GM18502 (cell line): Measurements from ENCODE around the gene SAA2.
"Not testable (repeated sequence)": the region's sequence is repeated elsewhere in the genome, so short reads cannot be mapped to it uniquely, and the experiment has no call there.

Experiments used
- ATAC-seq: cut with Tn5 transposase; IDR thresholded peaks from one replicate; pipeline ENCODE4 v1.9.1; 2021; ENCODE audit warnings: mild to moderate bottlenecking; ENCODE audit not compliant: unreplicated experiment, poor library complexity

The SAA2 gene

GRCh38 chr11:18248561-18248960, at the start of gene SAA2:
Gene SAA2, minus strand, starts transcription at chr11:18248668. Its CDS starts 657 bp downstream, at chr11:18248011.
- no peak for ATAC-seq

GRCh38 chr11:18295316-18295715, 46.8 kb upstream of the SAA2 start:
- ATAC-seq, result no peak

DNA sequence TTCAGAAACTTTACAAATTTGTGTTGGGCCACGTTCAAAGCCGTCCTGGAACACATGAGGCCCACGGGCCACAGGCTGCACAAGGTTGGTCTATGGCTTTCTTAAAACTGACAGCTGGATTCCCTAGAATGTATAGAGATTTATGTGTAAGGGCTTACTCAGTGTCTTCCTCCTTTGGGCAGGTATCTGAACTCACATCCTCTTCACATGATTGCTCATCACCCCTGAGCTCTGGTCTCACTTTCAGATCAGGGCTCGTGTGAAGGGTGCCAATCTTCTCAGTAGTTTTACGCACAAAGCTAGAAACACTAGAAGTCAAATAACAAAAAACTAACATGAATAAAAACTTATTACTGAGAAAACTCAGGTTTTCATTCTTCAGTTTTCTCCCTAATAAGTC, 46.4 kb upstream of the SAA2 start:
- ATAC-seq, result no peak

- no peak for ATAC-seq
These were observed 40.4 kb upstream of the SAA2 start for GRCh38 chr11:18288911-18289310.

DNA sequence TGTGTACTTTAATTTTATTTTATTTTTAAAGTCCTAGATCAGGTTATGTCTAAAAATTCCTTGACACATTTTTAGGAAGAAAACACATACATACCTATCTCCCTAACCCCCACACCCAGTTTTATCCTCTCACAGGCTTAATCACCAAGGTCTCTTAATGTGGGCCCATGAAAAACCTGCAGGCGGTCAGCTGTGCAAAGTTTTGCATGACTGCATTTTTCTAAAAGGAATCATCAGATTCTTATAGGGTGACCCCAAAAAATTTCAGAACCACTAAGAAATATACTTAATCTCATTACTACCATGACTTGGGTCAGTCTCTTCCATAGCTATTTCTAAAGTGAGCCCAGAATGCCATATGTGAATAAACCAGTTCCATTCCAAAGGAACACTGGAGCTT, 37.4 kb upstream of the SAA2 start:
- ATAC-seq, result no peak

DNA sequence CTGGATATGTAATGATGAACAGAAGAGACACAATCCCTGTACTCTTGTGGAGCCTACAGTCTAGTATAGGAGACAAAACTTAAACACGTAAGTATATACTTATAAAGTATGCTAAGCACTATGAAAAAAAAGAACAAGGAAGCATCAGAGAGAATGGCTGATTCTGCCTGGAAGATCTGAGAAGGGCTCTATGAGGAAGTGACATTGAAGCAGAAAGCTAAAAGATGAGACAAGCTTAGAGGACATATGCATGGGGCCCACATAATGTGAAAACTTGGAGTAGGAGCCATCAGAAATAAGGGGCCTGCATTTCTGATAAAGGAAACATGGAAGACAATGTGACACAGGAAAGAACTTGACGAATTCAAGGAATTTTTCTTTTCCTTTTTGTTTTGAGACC, 34.2 kb upstream of the SAA2 start:
- ATAC-seq, result no peak

- ATAC-seq, result peak; percentile 94
These were observed 32.1 kb upstream of the SAA2 start for GRCh38 chr11:18280438-18281045.

GRCh38 chr11:18277565-18278271, 29.2 kb upstream of the SAA2 start:
- no peak for ATAC-seq

DNA sequence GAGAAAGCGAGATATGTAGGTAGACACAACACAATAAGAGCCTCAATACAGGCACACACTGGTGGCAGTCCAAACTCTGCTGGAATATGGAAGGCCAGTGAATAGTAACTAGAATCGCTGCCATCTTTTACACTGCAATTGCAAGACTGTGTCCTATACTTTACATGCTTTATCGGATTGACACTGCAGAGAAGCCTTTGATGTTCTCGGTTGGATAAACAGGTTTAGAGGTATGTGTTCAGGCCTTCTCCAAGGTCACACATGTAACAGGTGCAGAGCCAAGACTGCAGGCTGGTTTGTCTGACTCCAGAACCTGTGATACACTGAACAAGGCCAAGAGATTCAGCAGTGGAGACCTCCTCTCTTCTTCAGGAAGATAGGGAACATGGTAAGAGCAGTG, 22.7 kb upstream of the SAA2 start:
- no peak for ATAC-seq

- ATAC-seq, result no peak
These were observed 21.6 kb upstream of the SAA2 start for GRCh38 chr11:18270102-18270501.

DNA sequence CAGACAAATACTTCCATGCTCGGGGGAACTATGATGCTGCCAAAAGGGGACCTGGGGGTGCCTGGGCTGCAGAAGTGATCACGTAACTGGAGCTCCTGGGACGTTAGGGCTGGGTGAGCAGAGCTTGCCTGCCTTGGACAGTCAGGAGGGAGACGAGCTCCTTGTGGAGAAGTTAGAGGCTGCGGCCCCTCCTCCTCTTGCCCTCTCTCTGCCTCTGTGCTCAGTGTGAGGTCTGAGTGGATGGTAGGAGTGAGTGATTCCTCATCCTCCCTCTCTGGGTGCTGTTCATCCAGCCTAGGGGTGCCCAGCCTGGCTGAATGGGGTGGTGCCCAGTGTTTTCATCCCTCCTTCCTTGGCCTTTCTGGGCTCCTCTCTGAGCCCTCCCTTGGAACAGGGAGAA, 20.8 kb upstream of the SAA2 start:
- ATAC-seq, result not testable (repeated sequence)

- peak; percentile 57 for ATAC-seq
These were observed 19.1 kb upstream of the SAA2 start for GRCh38 chr11:18267335-18268133.

DNA sequence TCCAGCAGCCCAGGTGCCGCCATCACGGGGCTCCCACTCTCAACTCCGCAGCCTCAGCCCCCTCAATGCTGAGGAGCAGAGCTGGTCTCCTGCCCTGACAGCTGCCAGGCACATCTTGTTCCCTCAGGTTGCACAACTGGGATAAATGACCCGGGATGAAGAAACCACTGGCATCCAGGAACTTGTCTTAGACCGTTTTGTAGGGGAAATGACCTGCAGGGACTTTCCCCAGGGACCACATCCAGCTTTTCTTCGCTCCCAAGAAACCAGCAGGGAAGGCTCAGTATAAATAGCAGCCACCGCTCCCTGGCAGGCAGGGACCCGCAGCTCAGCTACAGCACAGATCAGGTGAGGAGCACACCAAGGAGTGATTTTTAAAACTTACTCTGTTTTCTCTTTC, 17.5 kb upstream of the SAA2 start, which contains the start of gene SAA1:
TSS of gene SAA1 (plus strand) at position 316 of the 400 bp plus-strand sequence. CDS start 624 bp downstream, outside the sequence.
- ATAC-seq, result no peak

GRCh38 chr11:18264677-18265555, 16.4 kb upstream of the SAA2 start:
- no peak for ATAC-seq

GRCh38 chr11:18264035-18264434, 15.6 kb upstream of the SAA2 start:
- ATAC-seq, result no peak

DNA sequence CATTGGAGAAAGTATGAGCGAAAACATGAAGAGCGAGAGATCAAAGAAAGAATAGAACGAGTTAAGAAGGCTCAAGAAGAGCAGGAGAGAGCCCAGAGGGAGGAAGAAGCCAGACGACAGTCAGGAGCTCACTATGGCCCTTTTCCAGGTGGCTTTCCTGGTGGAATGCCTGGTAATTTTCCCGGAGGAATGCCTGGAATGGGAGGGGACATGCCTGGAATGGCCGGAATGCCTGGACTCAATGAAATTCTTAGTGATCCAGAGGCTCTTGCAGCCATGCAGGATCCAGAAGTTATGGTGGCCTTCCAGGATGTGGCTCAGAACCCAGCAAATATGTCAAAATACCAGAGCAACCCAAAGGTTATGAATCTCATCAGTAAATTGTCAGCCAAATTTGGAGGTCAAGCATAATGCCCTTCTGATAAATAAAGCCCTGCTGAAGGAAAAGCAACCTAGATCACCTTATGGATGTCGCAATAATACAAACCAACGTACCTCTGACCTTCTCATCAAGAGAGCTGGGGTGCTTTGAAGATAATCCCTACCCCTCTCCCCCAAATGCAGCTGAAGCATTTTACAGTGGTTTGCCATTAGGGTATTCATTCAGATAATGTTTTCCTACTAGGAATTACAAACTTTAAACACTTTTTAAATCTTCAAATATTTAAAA, 14.3 kb upstream of the SAA2 start:
- not testable (repeated sequence) for ATAC-seq

DNA sequence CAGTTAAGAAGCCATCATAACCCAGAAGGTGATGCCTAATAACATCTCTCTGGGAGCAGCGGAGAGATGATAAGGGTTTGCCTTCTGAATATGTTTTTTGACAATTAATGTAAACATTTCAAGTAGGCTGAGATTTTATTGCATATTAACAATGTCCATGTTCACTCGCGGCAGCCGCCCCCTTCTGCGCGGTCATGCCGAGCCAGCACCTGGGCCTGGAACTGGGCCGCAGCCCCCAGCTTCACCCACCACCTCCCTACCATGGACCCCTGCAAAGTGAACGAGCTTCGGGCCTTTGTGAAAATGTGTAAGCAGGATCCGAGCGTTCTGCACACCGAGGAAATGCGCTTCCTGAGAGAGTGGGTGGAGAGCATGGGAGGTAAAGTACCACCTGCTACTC, 13.3 kb upstream of the SAA2 start:
- no peak for ATAC-seq

DNA sequence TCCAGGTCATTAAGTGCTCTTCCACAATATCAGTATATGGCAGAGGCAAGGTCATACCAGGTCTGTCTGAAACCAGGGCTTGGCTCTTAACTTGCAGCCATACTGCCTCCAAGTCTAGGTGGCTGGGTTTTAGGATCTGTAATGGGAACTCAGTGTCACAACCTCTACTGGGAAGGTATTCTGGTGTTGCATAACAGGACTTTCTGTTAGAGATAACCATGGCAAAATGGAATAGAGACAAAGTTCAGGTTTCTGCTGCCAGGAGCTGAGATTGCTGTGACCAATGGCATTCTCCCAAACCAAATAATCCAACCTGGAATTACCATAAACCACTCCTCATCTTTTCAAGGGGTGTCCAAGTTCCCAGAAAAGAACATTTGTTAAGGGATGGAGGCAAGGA, 10.8 kb upstream of the SAA2 start:
- no peak for ATAC-seq

- ATAC-seq, result no peak
These were observed 6.4 kb upstream of the SAA2 start for GRCh38 chr11:18254781-18255361.
